Suppressor macrophage (primary cell): Measurements from ENCODE around the gene C1GALT1C1L.
"Not testable (repeated sequence)": the region's sequence is repeated elsewhere in the genome, so short reads cannot be mapped to it uniquely, and the experiment has no call there.

Experiments
- DNase-seq, 4 experiments: peaks; one replicate each; pipeline ENCODE4 v3.0.0-alpha.2; 2020 to 2022

C1GALT1C1L gene

DNA sequence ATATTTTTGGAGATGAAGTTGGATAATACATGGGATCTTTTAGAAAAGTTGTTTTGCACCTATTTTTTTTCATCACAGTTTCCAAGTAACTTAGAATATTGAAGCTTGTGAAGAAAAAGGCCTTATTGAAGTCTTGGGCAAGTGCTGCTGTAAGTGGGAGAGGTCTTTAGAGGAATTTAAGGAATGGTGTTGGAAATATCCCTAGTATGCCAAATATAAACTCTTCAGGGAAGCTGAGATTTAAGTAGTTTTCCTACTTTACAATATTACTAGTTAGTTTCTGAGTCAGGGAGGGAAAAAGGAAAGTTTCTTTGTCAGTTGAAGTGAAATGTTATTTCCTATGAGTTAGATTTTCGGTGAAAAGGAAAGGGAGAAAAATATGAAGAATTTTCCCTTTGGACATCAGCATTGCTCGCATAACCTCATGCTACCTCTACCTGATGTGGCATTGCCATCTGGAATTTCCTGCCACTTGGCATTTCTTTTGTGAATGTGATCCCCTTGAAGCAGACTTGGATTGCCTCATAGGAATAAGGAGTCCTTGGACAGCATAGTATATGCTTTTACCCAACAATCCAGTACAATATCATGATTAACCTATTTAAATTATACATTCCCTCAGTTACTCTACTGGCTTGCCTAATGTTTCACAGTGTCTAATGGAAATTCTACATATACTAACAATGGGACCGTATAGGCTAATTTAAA lies 27.1 kb downstream of the C1GALT1C1L start:
- DNase-seq = no peak

- DNase-seq = no peak
Measured at GRCh38 chr2:43643680-43644079, 32.5 kb downstream of the C1GALT1C1L start.

GRCh38 chr2:43642363-43642762 lies 33.9 kb downstream of the C1GALT1C1L start:
- DNase-seq = peak in 1 of 4 experiments; percentile 4

DNA sequence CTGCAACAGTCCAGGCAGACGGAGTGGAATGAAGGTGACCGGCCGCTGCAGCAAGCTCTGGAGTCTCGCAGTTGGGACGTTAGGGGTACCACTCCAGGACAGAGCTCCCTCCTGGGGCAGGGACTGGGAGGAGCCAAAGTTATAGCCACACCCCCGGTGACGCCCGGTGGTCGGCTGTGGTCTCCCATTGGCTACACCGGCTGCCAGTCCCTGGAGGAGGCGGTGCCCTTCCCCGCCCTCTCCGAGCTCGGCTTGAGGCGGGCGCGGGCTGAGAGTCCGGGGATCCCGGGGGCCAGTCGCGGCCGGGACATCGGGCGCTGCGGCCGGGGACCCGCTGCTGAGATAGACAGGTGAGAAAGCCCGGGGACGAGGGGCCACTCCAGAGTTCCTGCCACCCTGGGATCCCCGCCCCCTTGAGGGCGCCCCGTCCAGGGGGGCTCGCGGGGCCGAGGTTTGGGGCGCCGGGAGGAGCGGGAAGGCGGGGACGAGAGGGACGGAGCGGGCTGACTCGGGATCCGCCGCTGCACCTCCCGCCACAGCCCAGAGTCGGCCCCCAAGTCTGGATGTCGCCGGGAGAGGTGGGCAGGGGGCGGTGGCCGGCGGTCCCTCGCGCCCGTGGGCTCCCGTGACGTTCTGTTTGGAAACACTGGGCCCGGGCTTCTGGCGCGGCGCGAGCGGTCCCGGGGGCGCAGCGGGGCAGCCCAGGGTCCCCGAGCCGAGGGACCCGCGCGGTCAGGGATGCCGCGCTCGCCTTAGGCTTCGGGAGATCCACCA lies 39.0 kb downstream of the C1GALT1C1L start, which contains the start of gene PLEKHH2:
Gene PLEKHH2 (plus strand): TSS at position 231 of the 774 bp plus-strand sequence. CDS start 7,414 bp downstream, outside the sequence.
- DNase-seq = peak; percentile 79 to 89 (median 81)

DNA sequence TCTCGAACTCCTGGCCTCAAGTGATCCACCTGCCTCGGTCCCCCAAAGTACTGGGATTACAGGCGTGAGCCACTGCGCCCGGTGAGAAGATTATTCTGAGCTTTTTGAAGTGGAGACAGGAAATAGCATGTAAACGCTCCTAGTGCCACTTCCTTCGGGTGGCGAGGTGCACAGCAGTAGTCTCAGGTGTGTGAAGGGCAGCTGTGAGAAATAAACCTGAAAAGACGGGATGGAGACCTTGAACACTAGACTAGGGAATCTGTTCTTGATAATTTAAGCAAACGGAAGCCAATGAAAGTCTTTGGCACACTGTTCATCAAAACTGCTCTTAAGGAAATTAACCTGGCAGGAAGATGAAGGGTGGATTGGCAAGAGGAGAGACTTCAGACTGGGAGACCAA lies 39.6 kb downstream of the C1GALT1C1L start:
- no peak for DNase-seq

GRCh38 chr2:43636153-43636552 lies 40.1 kb downstream of the C1GALT1C1L start:
- not testable (repeated sequence) for DNase-seq

DNA sequence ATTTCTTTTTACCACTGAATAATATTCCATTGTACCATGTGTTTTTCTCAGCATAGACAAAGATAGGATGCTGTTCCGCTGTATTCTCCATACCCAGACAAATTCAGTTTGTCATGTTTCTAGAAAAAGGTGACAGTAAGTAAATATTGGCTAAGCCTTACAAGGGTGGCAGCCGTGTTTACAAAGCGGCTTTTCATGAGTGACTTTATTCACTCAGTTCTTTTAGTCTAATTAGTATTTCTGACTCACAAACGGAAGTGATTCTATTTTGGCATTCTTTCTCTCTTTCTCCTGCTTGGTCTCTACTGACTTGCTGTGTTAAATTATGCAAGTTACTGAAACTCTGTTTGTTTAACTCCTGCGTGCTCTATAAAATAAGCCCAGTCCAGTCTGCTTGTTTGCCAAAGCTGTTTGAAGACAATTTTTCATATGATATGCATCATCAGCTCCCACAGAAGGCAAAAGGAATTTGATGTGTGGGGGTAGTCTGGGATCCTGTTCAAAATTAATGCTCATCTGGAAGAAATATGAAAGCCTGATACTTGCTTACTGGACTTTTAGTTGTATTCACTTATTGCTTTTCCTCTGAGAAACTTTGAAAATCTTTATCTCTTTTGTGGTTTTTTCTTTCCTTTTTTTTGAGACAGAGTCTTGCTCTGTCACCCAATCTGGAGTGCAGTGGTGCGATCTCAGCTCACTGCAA lies 41.5 kb downstream of the C1GALT1C1L start:
- no peak for DNase-seq

DNA sequence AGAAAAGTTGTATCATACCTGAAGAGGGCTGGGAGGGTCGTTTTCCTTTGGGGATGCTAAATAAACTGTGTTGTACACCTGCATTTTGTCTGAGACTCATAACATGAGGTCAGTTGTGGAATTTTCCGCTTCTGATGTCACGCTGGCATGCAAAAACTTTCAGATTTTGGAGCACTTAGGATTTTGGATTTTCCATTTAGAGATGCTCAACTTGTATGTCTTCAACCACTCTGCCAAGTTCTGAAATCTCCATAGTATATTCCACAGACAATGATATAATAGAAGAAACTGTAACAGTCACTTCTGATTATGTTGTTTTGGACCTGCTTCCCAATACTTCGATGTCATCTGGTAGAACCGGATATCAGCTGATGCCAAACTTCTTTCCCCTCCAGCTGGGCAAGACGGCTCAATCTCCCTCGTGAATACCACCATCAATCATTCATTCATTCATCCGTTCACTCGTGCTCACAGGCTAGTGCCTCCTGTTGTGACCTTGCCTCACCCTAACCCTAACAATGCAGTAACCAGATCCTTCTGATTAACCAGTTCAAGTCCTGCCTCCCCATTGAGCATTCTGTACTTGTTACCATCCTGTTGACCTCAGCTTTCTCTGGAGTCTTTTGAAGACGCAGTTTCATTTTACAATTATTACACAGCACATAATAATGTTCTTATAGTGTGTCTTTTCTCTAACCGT lies 44.5 kb downstream of the C1GALT1C1L start:
- DNase-seq = no peak
